ENCODE data around the gene CCDC92.

The CCDC92 gene

GRCh38 chr12:124002021-124002644 lies 29.5 kb upstream of the CCDC92 start:
- no peaks in the 10 kb centered on the region for H3K27me3 ChIP-seq (ENCODE audit: control insufficient read depth in 2 of 2, insufficient read depth in 2 of 2, low read length in 2 of 2)
- H3K27ac ChIP-seq (ENCODE audit: low read depth in 2 of 2, low read length in 2 of 2), result no peak overlapping the region
- H3K4me3 ChIP-seq (ENCODE audit: low read length in 2 of 2), result no peak overlapping the region
- peaks cover 14 to 33% of the 10 kb centered on the region in 2 donors for H3K36me3 ChIP-seq (ENCODE audit: control insufficient read depth in 2 of 2, insufficient read depth in 2 of 2, low read length in 2 of 2)
- no peaks in the 10 kb centered on the region for H3K9me3 ChIP-seq (ENCODE audit: control insufficient read depth in 2 of 2, low read length in 2 of 2)
- no peaks in the 10 kb centered on the region for H3K4me1 ChIP-seq (ENCODE audit: control insufficient read depth in 2 of 2, insufficient read depth in 2 of 2, low read length in 2 of 2)
- no peak overlapping the region for H3K9ac ChIP-seq (ENCODE audit: low read depth in 1 of 2, low read length in 2 of 2)

- H3K4me1 ChIP-seq (ENCODE audit: control insufficient read depth in 2 of 2, insufficient read depth in 2 of 2, low read length in 2 of 2), result no peaks in the 10 kb centered on the region
- H3K36me3 ChIP-seq (ENCODE audit: control insufficient read depth in 2 of 2, insufficient read depth in 2 of 2, low read length in 2 of 2), result peaks cover 16 to 34% of the 10 kb centered on the region in 2 donors
- no peak overlapping the region for H3K27ac ChIP-seq (ENCODE audit: low read depth in 2 of 2, low read length in 2 of 2)
- H3K9ac ChIP-seq (ENCODE audit: low read depth in 1 of 2, low read length in 2 of 2), result no peak overlapping the region
- no peaks in the 10 kb centered on the region for H3K27me3 ChIP-seq (ENCODE audit: control insufficient read depth in 2 of 2, insufficient read depth in 2 of 2, low read length in 2 of 2)
- no peaks in the 10 kb centered on the region for H3K9me3 ChIP-seq (ENCODE audit: control insufficient read depth in 2 of 2, low read length in 2 of 2)
- no peak overlapping the region for H3K4me3 ChIP-seq (ENCODE audit: low read length in 2 of 2)
Observed at GRCh38 chr12:124001343-124001742, 28.7 kb upstream of the CCDC92 start.

- Histone ChIP-seq H3K27ac (ENCODE audit: low read depth in 2 of 2, low read length in 2 of 2) (no peak overlapping the region), H3K36me3 (ENCODE audit: control insufficient read depth in 2 of 2, insufficient read depth in 2 of 2, low read length in 2 of 2) (peaks cover 16 to 43% of the 10 kb centered on the region in 2 donors), H3K27me3 (ENCODE audit: control insufficient read depth in 2 of 2, insufficient read depth in 2 of 2, low read length in 2 of 2) (no peaks in the 10 kb centered on the region), H3K9me3 (ENCODE audit: control insufficient read depth in 2 of 2, low read length in 2 of 2) (no peaks in the 10 kb centered on the region), H3K9ac (ENCODE audit: low read depth in 1 of 2, low read length in 2 of 2) (no peak overlapping the region), H3K4me3 (ENCODE audit: low read length in 2 of 2) (no peak overlapping the region), H3K4me1 (ENCODE audit: control insufficient read depth in 2 of 2, insufficient read depth in 2 of 2, low read length in 2 of 2) (no peaks in the 10 kb centered on the region)
Observed at GRCh38 chr12:124000111-124000510, 27.5 kb upstream of the CCDC92 start.

GRCh38 chr12:123998991-123999359 lies 26.3 kb upstream of the CCDC92 start:
- H3K4me3 ChIP-seq (ENCODE audit: low read length in 2 of 2), result no peak overlapping the region
- peaks cover 16 to 38% of the 10 kb centered on the region in 2 donors for H3K36me3 ChIP-seq (ENCODE audit: control insufficient read depth in 2 of 2, insufficient read depth in 2 of 2, low read length in 2 of 2)
- no peak overlapping the region for H3K9ac ChIP-seq (ENCODE audit: low read depth in 1 of 2, low read length in 2 of 2)
- no peaks in the 10 kb centered on the region for H3K9me3 ChIP-seq (ENCODE audit: control insufficient read depth in 2 of 2, low read length in 2 of 2)
- no peaks in the 10 kb centered on the region for H3K27me3 ChIP-seq (ENCODE audit: control insufficient read depth in 2 of 2, insufficient read depth in 2 of 2, low read length in 2 of 2)
- H3K27ac ChIP-seq (ENCODE audit: low read depth in 2 of 2, low read length in 2 of 2), result no peak overlapping the region
- no peaks in the 10 kb centered on the region for H3K4me1 ChIP-seq (ENCODE audit: control insufficient read depth in 2 of 2, insufficient read depth in 2 of 2, low read length in 2 of 2)

- Histone ChIP-seq H3K4me3 (ENCODE audit: low read length in 2 of 2) (no peak overlapping the region), H3K4me1 (ENCODE audit: control insufficient read depth in 2 of 2, insufficient read depth in 2 of 2, low read length in 2 of 2) (no peaks in the 10 kb centered on the region), H3K27ac (ENCODE audit: low read depth in 2 of 2, low read length in 2 of 2) (no peak overlapping the region), H3K27me3 (ENCODE audit: control insufficient read depth in 2 of 2, insufficient read depth in 2 of 2, low read length in 2 of 2) (no peaks in the 10 kb centered on the region), H3K36me3 (ENCODE audit: control insufficient read depth in 2 of 2, insufficient read depth in 2 of 2, low read length in 2 of 2) (peaks cover 16 to 38% of the 10 kb centered on the region in 2 donors), H3K9ac (ENCODE audit: low read depth in 1 of 2, low read length in 2 of 2) (no peak overlapping the region), H3K9me3 (ENCODE audit: control insufficient read depth in 2 of 2, low read length in 2 of 2) (no peaks in the 10 kb centered on the region)
Observed at GRCh38 chr12:123998344-123998990, 25.8 kb upstream of the CCDC92 start.

- Histone ChIP-seq H3K36me3 (ENCODE audit: control insufficient read depth in 2 of 2, insufficient read depth in 2 of 2, low read length in 2 of 2) (peaks cover 20 to 44% of the 10 kb centered on the region in 2 donors), H3K9ac (ENCODE audit: low read depth in 1 of 2, low read length in 2 of 2) (no peak overlapping the region), H3K27ac (ENCODE audit: low read depth in 2 of 2, low read length in 2 of 2) (no peak overlapping the region), H3K4me1 (ENCODE audit: control insufficient read depth in 2 of 2, insufficient read depth in 2 of 2, low read length in 2 of 2) (no peaks in the 10 kb centered on the region), H3K27me3 (ENCODE audit: control insufficient read depth in 2 of 2, insufficient read depth in 2 of 2, low read length in 2 of 2) (no peaks in the 10 kb centered on the region), H3K4me3 (ENCODE audit: low read length in 2 of 2) (no peak overlapping the region), H3K9me3 (ENCODE audit: control insufficient read depth in 2 of 2, low read length in 2 of 2) (no peaks in the 10 kb centered on the region)
Observed at GRCh38 chr12:123997908-123998307, 25.3 kb upstream of the CCDC92 start.

GRCh38 chr12:123997033-123997822 lies 24.6 kb upstream of the CCDC92 start:
- H3K27me3 ChIP-seq (ENCODE audit: control insufficient read depth in 2 of 2, insufficient read depth in 2 of 2, low read length in 2 of 2), result no peaks in the 10 kb centered on the region
- H3K4me3 ChIP-seq (ENCODE audit: low read length in 2 of 2), result no peak overlapping the region
- peaks cover 25 to 48% of the 10 kb centered on the region in 2 donors for H3K36me3 ChIP-seq (ENCODE audit: control insufficient read depth in 2 of 2, insufficient read depth in 2 of 2, low read length in 2 of 2)
- no peak overlapping the region for H3K9ac ChIP-seq (ENCODE audit: low read depth in 1 of 2, low read length in 2 of 2)
- no peaks in the 10 kb centered on the region for H3K9me3 ChIP-seq (ENCODE audit: control insufficient read depth in 2 of 2, low read length in 2 of 2)
- H3K4me1 ChIP-seq (ENCODE audit: control insufficient read depth in 2 of 2, insufficient read depth in 2 of 2, low read length in 2 of 2), result no peaks in the 10 kb centered on the region
- no peak overlapping the region for H3K27ac ChIP-seq (ENCODE audit: low read depth in 2 of 2, low read length in 2 of 2)

- no peak overlapping the region for H3K27ac ChIP-seq (ENCODE audit: low read depth in 2 of 2, low read length in 2 of 2)
- no peaks in the 10 kb centered on the region for H3K4me1 ChIP-seq (ENCODE audit: control insufficient read depth in 2 of 2, insufficient read depth in 2 of 2, low read length in 2 of 2)
- no peaks in the 10 kb centered on the region for H3K27me3 ChIP-seq (ENCODE audit: control insufficient read depth in 2 of 2, insufficient read depth in 2 of 2, low read length in 2 of 2)
- H3K9ac ChIP-seq (ENCODE audit: low read depth in 1 of 2, low read length in 2 of 2), result no peak overlapping the region
- H3K4me3 ChIP-seq (ENCODE audit: low read length in 2 of 2), result no peak overlapping the region
- H3K9me3 ChIP-seq (ENCODE audit: control insufficient read depth in 2 of 2, low read length in 2 of 2), result no peaks in the 10 kb centered on the region
- H3K36me3 ChIP-seq (ENCODE audit: control insufficient read depth in 2 of 2, insufficient read depth in 2 of 2, low read length in 2 of 2), result peaks cover 24 to 48% of the 10 kb centered on the region in 2 donors
Observed at GRCh38 chr12:123996581-123996980, 23.9 kb upstream of the CCDC92 start.

- Histone ChIP-seq H3K27ac (ENCODE audit: low read depth in 2 of 2, low read length in 2 of 2) (no peak overlapping the region), H3K4me3 (ENCODE audit: low read length in 2 of 2) (no peak overlapping the region), H3K9me3 (ENCODE audit: control insufficient read depth in 2 of 2, low read length in 2 of 2) (no peaks in the 10 kb centered on the region), H3K4me1 (ENCODE audit: control insufficient read depth in 2 of 2, insufficient read depth in 2 of 2, low read length in 2 of 2) (peaks cover 3 to 8% of the 10 kb centered on the region in 2 donors), H3K27me3 (ENCODE audit: control insufficient read depth in 2 of 2, insufficient read depth in 2 of 2, low read length in 2 of 2) (no peaks in the 10 kb centered on the region), H3K36me3 (ENCODE audit: control insufficient read depth in 2 of 2, insufficient read depth in 2 of 2, low read length in 2 of 2) (peaks cover 20 to 41% of the 10 kb centered on the region in 2 donors), H3K9ac (ENCODE audit: low read depth in 1 of 2, low read length in 2 of 2) (no peak overlapping the region)
Observed at GRCh38 chr12:123995023-123995748, 22.6 kb upstream of the CCDC92 start.

All from mucosa of rectum (tissue), 2 donors.